HG02571 (cell line): ENCODE measurements around the gene TRIM7.
"Not testable (repeated sequence)": the region's sequence is repeated elsewhere in the genome, so short reads cannot be mapped to it uniquely, and the experiment has no call there.

ENCODE experiments used
- ATAC-seq: cut with Tn5 transposase; IDR thresholded peaks from one replicate; pipeline ENCODE4 v1.9.1; 2021; ENCODE audit warnings: mild to moderate bottlenecking, moderate library complexity; ENCODE audit not compliant: unreplicated experiment

Gene TRIM7

GRCh38 chr5:181214249-181214648 is 9.3 kb upstream of the TRIM7 start:
- not testable (repeated sequence) for ATAC-seq

GRCh38 chr5:181212934-181213333 is 7.9 kb upstream of the TRIM7 start:
- no peak for ATAC-seq

- ATAC-seq = no peak
Measured at GRCh38 chr5:181212080-181212479, 7.1 kb upstream of the TRIM7 start.

GRCh38 chr5:181211208-181211607 is 6.2 kb upstream of the TRIM7 start:
- ATAC-seq = no peak

- ATAC-seq = not testable (repeated sequence)
Measured at GRCh38 chr5:181210698-181211097, 5.7 kb upstream of the TRIM7 start.

GRCh38 chr5:181210148-181210547 is 5.2 kb upstream of the TRIM7 start:
- not testable (repeated sequence) for ATAC-seq

- not testable (repeated sequence) for ATAC-seq
Measured at GRCh38 chr5:181209006-181209405, 4.0 kb upstream of the TRIM7 start.

- no peak for ATAC-seq
Measured at GRCh38 chr5:181207960-181208253, 2.9 kb upstream of the TRIM7 start.

GRCh38 chr5:181207214-181207959 is 2.4 kb upstream of the TRIM7 start:
- peak; percentile 24 for ATAC-seq

GRCh38 chr5:181205761-181206649 is 1.0 kb upstream of the TRIM7 start:
- ATAC-seq = no peak

- ATAC-seq = no peak
Measured at GRCh38 chr5:181204113-181204825, 727 bp downstream of the TRIM7 start.

- ATAC-seq = no peak
Measured at GRCh38 chr5:181203777-181204112, 1.3 kb downstream of the TRIM7 start.

GRCh38 chr5:181203093-181203711 is 1.8 kb downstream of the TRIM7 start:
- ATAC-seq = no peak

- ATAC-seq = no peak
Measured at GRCh38 chr5:181200816-181201215, 4.2 kb downstream of the TRIM7 start.

- no peak for ATAC-seq
Measured at GRCh38 chr5:181199881-181200638, 4.9 kb downstream of the TRIM7 start.

- peak; percentile 71 for ATAC-seq
Measured at GRCh38 chr5:181198905-181199519, 6.0 kb downstream of the TRIM7 start.

- ATAC-seq = no peak
Measured at GRCh38 chr5:181198106-181198685, 6.8 kb downstream of the TRIM7 start.

- ATAC-seq = no peak
Measured at GRCh38 chr5:181197326-181197951, 7.6 kb downstream of the TRIM7 start.

GRCh38 chr5:181195249-181195761 is 9.7 kb downstream of the TRIM7 start:
- ATAC-seq = no peak
